ENCODE measurements around the gene TUBD1.
A peak's percentile ranks its signal among the peaks of the same experiment; 100 is the strongest.

The TUBD1 gene

GRCh38 chr17:59840329-59841090, 52.2 kb downstream of the TUBD1 start:
- Histone ChIP-seq H3K4me3 (ENCODE audit: low read length) (peak overlapping the region; percentile 96), H3K79me2 (ENCODE audit: low read length) (peaks cover 48% of the 10 kb centered on the region)

DNA sequence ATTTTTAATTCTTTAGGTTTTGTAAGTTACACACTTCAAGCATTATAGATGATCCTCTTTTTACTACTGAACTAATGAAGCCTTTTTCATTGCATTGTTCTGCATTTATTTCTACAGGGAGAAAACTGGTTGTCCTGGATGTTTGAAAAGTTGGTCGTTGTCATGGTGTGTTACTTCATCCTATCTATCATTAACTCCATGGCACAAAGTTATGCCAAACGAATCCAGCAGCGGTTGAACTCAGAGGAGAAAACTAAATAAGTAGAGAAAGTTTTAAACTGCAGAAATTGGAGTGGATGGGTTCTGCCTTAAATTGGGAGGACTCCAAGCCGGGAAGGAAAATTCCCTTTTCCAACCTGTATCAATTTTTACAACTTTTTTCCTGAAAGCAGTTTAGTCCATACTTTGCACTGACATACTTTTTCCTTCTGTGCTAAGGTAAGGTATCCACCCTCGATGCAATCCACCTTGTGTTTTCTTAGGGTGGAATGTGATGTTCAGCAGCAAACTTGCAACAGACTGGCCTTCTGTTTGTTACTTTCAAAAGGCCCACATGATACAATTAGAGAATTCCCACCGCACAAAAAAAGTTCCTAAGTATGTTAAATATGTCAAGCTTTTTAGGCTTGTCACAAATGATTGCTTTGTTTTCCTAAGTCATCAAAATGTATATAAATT, 53.0 kb downstream of the TUBD1 start:
- Histone ChIP-seq H2AFZ (ENCODE audit: low read depth, low read length) (no peak overlapping the region), H3K9me3 (ENCODE audit: insufficient read depth, low read length) (no peaks in the 10 kb centered on the region), H3K4me1 (ENCODE audit: low read length) (peaks cover 48% of the 10 kb centered on the region), H3K27me3 (ENCODE audit: low read depth, low read length) (peaks cover 14% of the 10 kb centered on the region; the same call in 1 of the 2 replicates), H3K36me3 (replicated peaks; ENCODE audit: low read depth, low read length) (peaks cover 36% of the 10 kb centered on the region), H3K4me2 (ENCODE audit: low read length) (peak overlapping the region; percentile 75), H4K20me1 (ENCODE audit: insufficient read depth, low read length) (peaks cover 29% of the 10 kb centered on the region), H3K79me2 (ENCODE audit: low read length) (peaks cover 48% of the 10 kb centered on the region), H3K4me3 (ENCODE audit: low read length) (peak overlapping the region; percentile 96), H3K27ac (ENCODE audit: low read length) (peak overlapping the region; percentile 99), H3K9ac (ENCODE audit: low read length) (peak overlapping the region; percentile 99)
- no peak for TF ChIP-seq EZH2phosphoT487 (IDR thresholded peaks at IDR 0.05; ENCODE audit: low read depth)
- TF ChIP-seq CTCF (IDR thresholded peaks at IDR 0.05; ENCODE audit: low read depth, low read length): no peak

More at GRCh38 chr17:59840329-59841090, 52.2 kb downstream of the TUBD1 start:
- peak overlapping the region; percentile 75 for H3K4me2 ChIP-seq (ENCODE audit: low read length)
- peaks cover 36% of the 10 kb centered on the region for H3K36me3 ChIP-seq (replicated peaks; ENCODE audit: low read depth, low read length)
- peaks cover 29% of the 10 kb centered on the region for H4K20me1 ChIP-seq (ENCODE audit: insufficient read depth, low read length)
- no peak overlapping the region for H2AFZ ChIP-seq (ENCODE audit: low read depth, low read length)
- peak overlapping the region; percentile 99 for H3K9ac ChIP-seq (ENCODE audit: low read length)
- peaks cover 51% of the 10 kb centered on the region for H3K4me1 ChIP-seq (ENCODE audit: low read length)
- H3K27me3 ChIP-seq (ENCODE audit: low read depth, low read length): peaks cover 14% of the 10 kb centered on the region; the same call in 1 of the 2 replicates
- H3K9me3 ChIP-seq (ENCODE audit: insufficient read depth, low read length): no peaks in the 10 kb centered on the region
- peak overlapping the region; percentile 99 for H3K27ac ChIP-seq (ENCODE audit: low read length)
- TF ChIP-seq CTCF (IDR thresholded peaks at IDR 0.05; ENCODE audit: low read depth, low read length): no peak
- no peak for TF ChIP-seq EZH2phosphoT487 (IDR thresholded peaks at IDR 0.05; ENCODE audit: low read depth)

DNA sequence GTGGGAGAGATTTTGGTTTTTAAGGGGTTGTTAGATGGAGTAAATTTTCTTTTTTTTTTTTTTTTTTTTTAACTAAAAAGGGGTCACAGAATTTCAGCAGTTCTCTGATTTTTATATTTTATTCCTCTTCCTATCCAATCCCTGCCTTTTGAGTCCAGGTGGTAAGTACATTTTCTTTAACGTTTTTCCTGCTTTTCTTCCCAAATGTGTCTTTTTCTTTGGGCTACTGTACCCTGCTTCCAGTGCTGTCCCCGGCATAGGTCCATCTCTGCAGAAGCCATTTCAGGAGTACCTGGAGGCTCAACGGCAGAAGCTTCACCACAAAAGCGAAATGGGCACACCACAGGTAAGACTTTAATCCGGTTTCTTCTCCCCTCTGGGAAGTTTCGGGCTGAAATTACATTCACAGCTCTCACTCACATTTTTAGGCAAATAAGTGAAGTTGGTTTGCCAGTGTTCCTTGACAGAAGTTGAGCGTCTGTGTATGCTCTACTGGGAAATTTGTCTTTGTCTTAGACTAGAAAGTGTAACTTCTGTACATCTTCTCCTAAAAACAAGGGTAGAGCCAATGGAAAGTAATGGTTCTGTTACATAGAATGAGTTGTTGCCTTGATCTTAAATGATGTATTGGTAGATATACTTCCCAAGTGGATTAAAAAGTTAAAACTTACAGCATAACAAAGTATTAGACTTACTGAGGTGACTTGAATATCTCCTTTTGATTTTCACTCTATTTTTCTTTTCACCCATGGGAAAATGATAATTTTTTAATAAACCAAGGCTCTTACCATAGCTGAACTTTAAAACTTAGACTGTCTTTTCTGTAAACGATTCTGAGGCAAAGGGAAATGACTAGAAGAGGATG, 54.5 kb downstream of the TUBD1 start:
- peaks cover 36% of the 10 kb centered on the region for H3K36me3 ChIP-seq (replicated peaks; ENCODE audit: low read depth, low read length)
- H4K20me1 ChIP-seq (ENCODE audit: insufficient read depth, low read length): peaks cover 29% of the 10 kb centered on the region
- no peak overlapping the region for H2AFZ ChIP-seq (ENCODE audit: low read depth, low read length)
- peak overlapping the region; percentile 99 for H3K9ac ChIP-seq (ENCODE audit: low read length)
- H3K4me3 ChIP-seq (ENCODE audit: low read length): peak overlapping the region; percentile 96
- peaks cover 53% of the 10 kb centered on the region for H3K79me2 ChIP-seq (ENCODE audit: low read length)
- H3K27me3 ChIP-seq (ENCODE audit: low read depth, low read length): peaks cover 14% of the 10 kb centered on the region; the same call in 1 of the 2 replicates
- no peak for TF ChIP-seq EZH2phosphoT487 (IDR thresholded peaks at IDR 0.05; ENCODE audit: low read depth)
- no peak for TF ChIP-seq CTCF (IDR thresholded peaks at IDR 0.05; ENCODE audit: low read depth, low read length)
- H3K4me1 ChIP-seq (ENCODE audit: low read length): peaks cover 40% of the 10 kb centered on the region
- no peaks in the 10 kb centered on the region for H3K9me3 ChIP-seq (ENCODE audit: insufficient read depth, low read length)
- H3K4me2 ChIP-seq (ENCODE audit: low read length): peak overlapping the region; percentile 75
- peak overlapping the region; percentile 99 for H3K27ac ChIP-seq (ENCODE audit: low read length)
